B cell (primary cell): ENCODE results near the gene AMH. TPM values are rescaled to one million over a fixed set of nuclear protein-coding genes. Genes with fewer than 3 reads are reported as not detected.

Experiments
- ATAC-seq: fragments of 200-7000 bp; cut with Tn5 transposase; one replicate; pipeline ENCODE4 v1.10.0; 2021; ENCODE audit warnings: low read depth, mild to moderate bottlenecking, moderate number of reproducible peaks, moderate library complexity
- CTCF ChIA-PET: fragments of 350-600 bp; sonication (Branson Sonifier 250); formaldehyde crosslinking; loops from one replicate; lab custom pipeline; 2021; ENCODE audit warnings: antibody characterized with exemption, inconsistent platforms; lab: Charles Lee
- POLR2A ChIA-PET: fragments of 350-600 bp; sonication (Branson Sonifier 250); formaldehyde crosslinking; loops from one replicate; lab custom pipeline; 2021; ENCODE audit warnings: antibody characterized with exemption; lab: Charles Lee
- DNase-seq: peaks from one replicate; pipeline ENCODE4 v3.0.0; 2013
- H2AFZ ChIP-seq: 2 replicates; pipeline ENCODE4 v1.6.1; 2012; ENCODE audit warnings: mild to moderate bottlenecking, low read depth, low read length; ENCODE audit not compliant: insufficient read depth, poor library complexity, severe bottlenecking
- H3K27ac ChIP-seq, 2 donors: 1 replicate in 1 of 2; 2 replicates in 1 of 2; pipeline ENCODE4 v1.5.1; 2012 to 2013; ENCODE audit warnings: low read length in 2 of 2, mild to moderate bottlenecking in 2 of 2, moderate library complexity in 1 of 2
- H3K27me3 ChIP-seq, 4 experiments: fragments of 200-600 bp in 1 of 4; sonication (generic) in 1 of 4; replicated peaks in 1 of 4; 1 replicate in 2 of 4; 2 replicates in 2 of 4; pipeline versions ENCODE4 v1.6.1 to v1.7.0; 2013 to 2016; ENCODE audit warnings: low read length in 3 of 4, mild to moderate bottlenecking in 2 of 4, mixed read lengths in 1 of 4, moderate library complexity in 1 of 4; ENCODE audit not compliant: insufficient read depth in 4 of 4, control insufficient read depth in 3 of 4; ENCODE audit errors: control extremely low read depth in 1 of 4
- H3K36me3 ChIP-seq, 2 experiments: replicated peaks in 1 of 2; 1 replicate in 1 of 2; 2 replicates in 1 of 2; pipeline versions ENCODE4 v1.6.1 to v1.7.1; 2013; ENCODE audit warnings: low read length in 1 of 2; ENCODE audit not compliant: insufficient read depth in 2 of 2, control insufficient read depth in 1 of 2; ENCODE audit errors: control extremely low read depth in 1 of 2, extremely low read depth in 1 of 2
- H3K4me1 ChIP-seq, 2 donors: fragments of 200-600 bp in 1 of 2; sonication (generic) in 1 of 2; 1 replicate in 1 of 2; 2 replicates in 1 of 2; pipeline versions ENCODE4 v1.5.1 to v1.6.1; 2013 to 2017; ENCODE audit warnings: low read length in 2 of 2; ENCODE audit not compliant: control insufficient read depth in 2 of 2, insufficient read depth in 2 of 2
- H3K4me2 ChIP-seq: replicated peaks from 2 replicates; pipeline ENCODE3; 2012; ENCODE audit warnings: mild to moderate bottlenecking, low read depth, low read length; ENCODE audit not compliant: poor library complexity, severe bottlenecking
- H3K4me3 ChIP-seq, 5 experiments: fragments of 200-600 bp in 1 of 5; sonication (generic) in 1 of 5; 1 replicate in 3 of 5; 2 replicates in 2 of 5; pipeline versions ENCODE4 v1.5.1 to v1.7.0; 2011 to 2016; ENCODE audit warnings: low read length in 4 of 5, mild to moderate bottlenecking in 4 of 5, low read depth in 2 of 5, control low read depth in 1 of 5, moderate library complexity in 1 of 5; ENCODE audit not compliant: insufficient read depth in 1 of 5; ENCODE audit errors: control extremely low read depth in 1 of 5, extremely low read depth in 1 of 5
- H3K79me2 ChIP-seq: fragments of 200-600 bp; sonication (generic); one replicate; pipeline ENCODE4 v1.6.0; 2016; ENCODE audit warnings: low read length; ENCODE audit not compliant: control insufficient read depth, insufficient read depth
- H3K9ac ChIP-seq: fragments of 200-600 bp; sonication (generic); 2 replicates; pipeline ENCODE4 v1.6.1; 2017; ENCODE audit warnings: mild to moderate bottlenecking, low read length, moderate library complexity
- H3K9me3 ChIP-seq, 3 donors: one replicate each; pipeline versions ENCODE4 v1.6.1 to v1.7.1; 2013; ENCODE audit warnings: low read length in 2 of 3; ENCODE audit not compliant: control insufficient read depth in 2 of 3, insufficient read depth in 1 of 3; ENCODE audit errors: control extremely low read depth in 1 of 3
- H4K20me1 ChIP-seq: 2 replicates; pipeline ENCODE4 v1.6.0; 2012; ENCODE audit warnings: mild to moderate bottlenecking, low read length; ENCODE audit not compliant: insufficient read depth, control insufficient read depth, poor library complexity, severe bottlenecking
- H3K27ac Mint-ChIP-seq: one replicate; pipeline ENCODE4 v1.8.0; 2021; ENCODE audit warnings: mixed read lengths
- H3K27me3 Mint-ChIP-seq: one replicate; pipeline ENCODE4 v1.8.0; 2021; ENCODE audit warnings: mixed read lengths
- H3K4me1 Mint-ChIP-seq: one replicate; pipeline ENCODE4 v1.8.0; 2021; ENCODE audit warnings: mixed read lengths
- H3K4me3 Mint-ChIP-seq: one replicate; pipeline ENCODE4 v1.8.0; 2021; ENCODE audit warnings: mixed read lengths
- H3K9me3 Mint-ChIP-seq: one replicate; pipeline ENCODE4 v1.8.0; 2022; ENCODE audit warnings: mixed read lengths; ENCODE audit not compliant: insufficient read depth
- EZH2 ChIP-seq: IDR thresholded peaks from 2 replicates; pipeline ENCODE4 v1.6.1; 2012; ENCODE audit warnings: borderline replicate concordance, low read depth, mild to moderate bottlenecking, moderate library complexity, low read length; ENCODE audit not compliant: insufficient read depth, poor library complexity, severe bottlenecking
- WGBS: methylation state at CpG from one replicate; pipeline ENCODE4 v1.1.5; 2013; ENCODE audit warnings: missing lambda C conversion rate; ENCODE audit not compliant: insufficient coverage; 5-methylcytosine and 5-hydroxymethylcytosine counted together
- intact Hi-C: fragments of 100-400 bp; cut with micrococcal nuclease; formaldehyde crosslinking; loops from one replicate; pipeline ENCODE4 v1.10.0; 2022
- polyA plus RNA-seq: library from polyadenylated mRNA; depleted of rRNA; stranded (reverse); fragments of >200 nt; gene quantifications from 2 replicates; pipeline ENCODE4 v1.2.3, GENCODE V29; 2012
- total RNA-seq, 2 donors: library from RNA; stranded (reverse); fragments of 120-200 nt in 1 of 2; gene quantifications; 1 replicate in 1 of 2; 2 replicates in 1 of 2; pipeline versions ENCODE4 v1.2.3 to v1.2.4, GENCODE V29; 2013 to 2022
- TF ChIP-seq, protein P1 (sequence below): fragments of 200-600 bp; IDR thresholded peaks from one replicate; pipeline ENCODE4 v1.8.0; 2022; ENCODE audit warnings: antibody characterized with exemption, mild to moderate bottlenecking

AMH gene
- total and polyA plus RNA-seq, 2 donors (not counting 1 experiment from before 2014, with no cell fraction given) = 1.5 to 4.5 TPM

DNA sequence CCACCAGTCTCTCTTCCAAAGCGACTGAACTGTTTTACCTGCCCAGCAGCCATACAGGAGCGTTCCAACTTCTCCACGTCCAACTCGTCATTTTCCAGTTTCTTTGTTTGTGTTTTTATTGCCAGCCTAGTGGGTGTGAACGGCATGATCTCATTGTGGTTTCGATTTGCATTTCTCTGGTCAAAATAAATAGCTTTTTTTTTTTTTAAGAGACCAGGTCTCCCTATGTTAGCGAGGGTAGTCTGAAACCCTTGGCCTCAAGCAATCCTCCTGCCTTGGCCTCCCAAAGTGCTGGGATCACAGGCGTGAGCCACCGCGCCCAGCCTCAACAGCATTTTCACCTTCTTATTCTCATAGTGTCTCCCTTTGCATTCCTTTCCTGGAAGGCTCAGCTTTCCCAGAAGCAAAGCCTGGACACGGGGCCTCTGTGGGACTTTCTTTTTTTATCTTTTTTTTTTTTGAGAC lies 11.2 kb downstream of the AMH start:
- Histone ChIP-seq H3K9me3 (peaks cover 0 to 18% (median 0%) of the 10 kb centered on the region in 3 donors), H3K27me3 (no peaks in the 10 kb centered on the region), H3K36me3 (no peaks in the 10 kb centered on the region), H3K4me3 (no peak overlapping the region), H3K9ac (peak overlapping the region; percentile 23), H3K27ac (peak overlapping the region; percentile 67 to 78), H4K20me1 (no peaks in the 10 kb centered on the region), H3K4me2 (peak overlapping the region; percentile 48), H3K79me2 (peaks cover 37% of the 10 kb centered on the region), H2AFZ (no peak overlapping the region), H3K4me1 (peaks cover 53 to 88% of the 10 kb centered on the region in 2 donors)
- peaks cover 52% of the 10 kb centered on the region for H3K4me1 Mint-ChIP-seq
- DNase-seq (peak; percentile 60), ATAC-seq (peak; percentile 4)
- CTCF ChIA-PET = interaction anchor here (0.6 to 5.3 kb wide), 7 partner anchors 8 to 282 kb away, joined by 3 to 66 read pairs (median 5); no protein-coding TSS in a partner anchor
- POLR2A ChIA-PET = interaction anchor here (0.5 to 1.6 kb wide), 13 partner anchors 8 to 443 kb away, joined by 3 to 13 read pairs (median 3); partner anchors contain the start of gene PLEKHJ1
- no peaks in the 10 kb centered on the region for H3K27me3 Mint-ChIP-seq
- intact Hi-C loops = loop anchor here (10.0 kb wide), 1 partner anchor 364 kb away; no protein-coding TSS in a partner anchor
- H3K4me3 Mint-ChIP-seq = peak overlapping the region; percentile 82
- H3K27ac Mint-ChIP-seq = peak overlapping the region; percentile 97
- H3K9me3 Mint-ChIP-seq = no peaks in the 10 kb centered on the region
- 77% methylated on average over 7 of the region's 11 CpGs for WGBS
- TF ChIP-seq EZH2 = no peak
- TF ChIP-seq, protein P1, sequence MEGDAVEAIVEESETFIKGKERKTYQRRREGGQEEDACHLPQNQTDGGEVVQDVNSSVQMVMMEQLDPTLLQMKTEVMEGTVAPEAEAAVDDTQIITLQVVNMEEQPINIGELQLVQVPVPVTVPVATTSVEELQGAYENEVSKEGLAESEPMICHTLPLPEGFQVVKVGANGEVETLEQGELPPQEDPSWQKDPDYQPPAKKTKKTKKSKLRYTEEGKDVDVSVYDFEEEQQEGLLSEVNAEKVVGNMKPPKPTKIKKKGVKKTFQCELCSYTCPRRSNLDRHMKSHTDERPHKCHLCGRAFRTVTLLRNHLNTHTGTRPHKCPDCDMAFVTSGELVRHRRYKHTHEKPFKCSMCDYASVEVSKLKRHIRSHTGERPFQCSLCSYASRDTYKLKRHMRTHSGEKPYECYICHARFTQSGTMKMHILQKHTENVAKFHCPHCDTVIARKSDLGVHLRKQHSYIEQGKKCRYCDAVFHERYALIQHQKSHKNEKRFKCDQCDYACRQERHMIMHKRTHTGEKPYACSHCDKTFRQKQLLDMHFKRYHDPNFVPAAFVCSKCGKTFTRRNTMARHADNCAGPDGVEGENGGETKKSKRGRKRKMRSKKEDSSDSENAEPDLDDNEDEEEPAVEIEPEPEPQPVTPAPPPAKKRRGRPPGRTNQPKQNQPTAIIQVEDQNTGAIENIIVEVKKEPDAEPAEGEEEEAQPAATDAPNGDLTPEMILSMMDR = no peak
